Stimulated activated CD4-positive, alpha-beta T cell treated with anti-CD3 and anti-CD28 coated beads, Interleukin-1b, Interleukin-23, amount 100 ng/mL, for 48 hours (primary cell): ENCODE results near the gene ZBTB21.
"Not testable (repeated sequence)": the region's sequence is repeated elsewhere in the genome, so short reads cannot be mapped to it uniquely, and the experiment has no call there.

ENCODE experiments used
- DNase-seq: peaks from one replicate; pipeline ENCODE4 v3.0.0-alpha.2; 2020

Gene ZBTB21

DNA sequence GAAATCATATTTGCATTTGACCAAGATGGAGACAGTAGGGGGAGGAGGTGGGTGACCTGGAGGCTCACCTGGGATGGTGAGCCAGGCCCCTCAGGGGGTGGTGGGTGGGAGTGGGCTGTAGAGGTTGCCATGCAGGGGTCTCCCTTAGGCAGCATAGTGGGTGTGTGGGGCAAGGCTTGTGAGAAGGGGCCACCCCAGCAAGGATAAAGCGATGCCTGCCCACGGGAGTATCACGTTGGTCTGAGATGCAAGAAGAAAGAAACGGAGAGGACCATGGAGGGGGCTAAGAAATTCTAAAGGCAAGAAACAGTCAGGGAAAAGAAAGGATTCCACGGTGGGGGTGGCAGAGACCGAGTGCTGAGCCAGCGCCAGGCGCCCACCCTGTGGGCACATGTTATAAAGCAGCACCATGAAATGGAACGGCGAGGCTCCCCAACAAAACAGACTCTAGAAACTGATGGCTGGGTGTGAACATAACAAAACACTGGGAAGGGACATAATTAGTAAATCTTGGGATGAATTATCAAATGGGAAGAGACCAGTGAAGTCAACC is 44.6 kb downstream of the ZBTB21 start:
- no peak for DNase-seq

DNA sequence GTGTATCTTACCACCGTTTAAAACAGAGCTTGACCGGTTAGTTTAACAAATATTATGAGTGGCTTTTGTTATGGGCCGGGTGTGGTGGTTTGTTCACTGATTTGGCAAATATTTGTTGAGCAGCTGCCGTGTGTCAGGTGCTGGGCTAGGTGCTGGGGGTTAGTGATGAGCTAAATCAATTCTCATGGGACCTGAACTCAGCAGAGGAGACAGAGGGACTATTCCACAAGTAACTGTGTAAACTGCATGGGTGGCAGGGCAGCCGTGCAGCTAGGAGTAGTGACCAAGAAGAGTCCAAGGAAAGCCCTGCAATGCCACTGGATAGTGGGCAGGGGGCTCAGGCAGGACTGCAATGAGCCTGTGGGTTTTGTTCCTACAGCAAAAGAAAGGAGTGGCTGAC is 45.1 kb downstream of the ZBTB21 start:
- no peak for DNase-seq

DNA sequence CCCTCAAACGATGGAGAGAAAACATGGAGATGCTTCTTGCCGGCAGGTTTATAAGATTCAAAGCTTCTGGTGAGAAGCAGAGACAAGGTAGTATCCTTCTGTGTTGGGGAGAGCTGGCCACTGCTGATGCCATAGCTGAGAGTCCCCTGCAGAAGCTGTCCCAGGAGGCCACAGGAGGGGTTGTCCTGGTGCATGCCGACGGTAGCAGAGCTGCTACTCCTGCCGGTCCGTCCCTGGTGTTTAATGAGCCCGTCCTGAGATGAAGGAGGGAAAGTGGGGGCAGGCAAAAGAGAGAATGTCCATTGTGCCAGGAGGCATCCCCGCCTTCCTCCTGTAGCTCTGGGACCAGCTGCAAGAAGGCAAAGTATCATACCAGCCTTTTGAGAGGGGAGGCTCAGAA is 46.0 kb downstream of the ZBTB21 start:
- DNase-seq, result no peak

DNA sequence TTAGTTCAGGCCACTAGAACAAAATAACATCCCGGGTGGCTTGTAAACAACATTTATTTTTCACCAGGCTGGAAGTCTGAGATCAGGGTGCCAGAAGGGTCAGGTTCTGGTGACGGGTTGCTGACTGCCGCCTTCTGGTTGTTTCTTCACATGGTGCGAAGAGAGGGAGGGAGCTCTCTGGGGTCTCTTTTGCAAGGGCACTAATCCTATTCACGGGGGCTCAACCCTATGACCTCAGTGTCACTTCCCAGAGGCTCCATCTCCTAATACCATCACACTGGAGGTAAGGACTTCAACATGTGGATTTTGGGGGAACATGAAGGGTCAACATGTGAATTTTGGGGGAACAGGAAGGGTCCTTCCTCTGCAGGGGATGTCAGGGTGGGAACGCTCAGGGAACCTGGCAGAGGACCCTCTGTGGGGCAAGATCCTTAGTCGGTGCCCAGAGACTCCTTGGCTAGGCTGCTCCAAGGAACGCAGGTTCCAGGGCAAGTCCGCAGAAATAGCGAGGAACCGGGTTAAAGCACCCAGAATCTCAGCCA is 47.7 kb downstream of the ZBTB21 start:
- DNase-seq, result no peak

DNA sequence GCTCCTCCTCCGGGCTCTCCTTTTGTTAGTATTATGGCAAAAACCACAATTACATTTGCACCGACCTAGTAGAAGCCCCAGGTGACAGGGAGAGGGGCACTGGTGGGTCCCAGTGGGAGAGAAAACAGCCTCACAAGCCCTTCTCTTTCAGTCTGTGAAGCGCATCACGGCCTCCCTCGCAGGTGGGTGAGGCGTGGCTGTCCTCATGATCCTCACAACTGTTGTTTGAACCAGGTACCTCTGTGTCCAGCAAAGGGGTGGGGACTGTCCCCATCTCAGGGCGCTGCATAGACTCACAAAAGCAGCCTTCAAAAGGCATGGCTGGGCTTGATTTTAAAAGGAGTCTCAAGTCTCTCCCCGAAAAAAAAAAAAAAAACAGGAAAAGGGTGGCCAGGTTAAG is 48.4 kb downstream of the ZBTB21 start:
- no peak for DNase-seq

DNA sequence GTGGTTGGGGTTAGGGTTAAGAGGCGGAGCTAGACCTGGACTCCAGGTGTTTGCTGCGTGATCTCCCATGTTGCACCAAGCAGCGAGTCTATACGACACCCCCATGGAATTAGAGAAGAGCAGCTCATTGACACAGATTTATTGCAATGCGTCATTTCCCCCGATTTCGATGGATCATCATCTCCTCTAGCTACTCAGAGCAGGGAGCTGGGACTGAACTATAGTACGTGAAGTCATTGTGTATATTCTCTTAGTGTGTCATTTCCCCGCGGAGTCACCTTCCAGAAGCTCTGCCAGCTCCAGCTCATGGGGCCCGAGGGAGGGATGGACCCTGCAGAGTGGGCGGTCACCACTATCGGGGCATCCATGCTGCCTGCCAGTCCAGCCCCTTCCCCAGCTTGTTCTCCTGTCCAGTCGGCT is 48.9 kb downstream of the ZBTB21 start:
- no peak for DNase-seq

DNA sequence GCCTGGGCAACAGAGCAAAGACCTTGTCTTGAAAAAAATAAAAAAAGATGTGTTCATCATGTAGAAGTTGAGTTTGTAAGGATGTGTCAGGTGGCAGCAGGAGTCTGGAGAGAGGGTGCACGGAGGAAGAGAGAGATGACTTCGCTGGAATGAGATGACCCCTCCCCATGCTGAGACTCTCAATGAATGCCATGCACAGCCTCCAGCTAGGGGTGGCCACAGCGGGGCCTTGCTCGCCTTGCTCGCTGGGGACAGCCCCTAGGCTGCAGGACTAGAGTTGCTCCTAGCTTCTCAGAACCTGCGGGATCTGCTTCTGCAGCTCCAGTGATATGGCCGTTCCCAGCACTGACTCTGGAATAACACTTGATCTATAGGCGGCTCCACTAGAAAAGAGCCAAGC is 49.8 kb downstream of the ZBTB21 start:
- DNase-seq, result no peak

DNA sequence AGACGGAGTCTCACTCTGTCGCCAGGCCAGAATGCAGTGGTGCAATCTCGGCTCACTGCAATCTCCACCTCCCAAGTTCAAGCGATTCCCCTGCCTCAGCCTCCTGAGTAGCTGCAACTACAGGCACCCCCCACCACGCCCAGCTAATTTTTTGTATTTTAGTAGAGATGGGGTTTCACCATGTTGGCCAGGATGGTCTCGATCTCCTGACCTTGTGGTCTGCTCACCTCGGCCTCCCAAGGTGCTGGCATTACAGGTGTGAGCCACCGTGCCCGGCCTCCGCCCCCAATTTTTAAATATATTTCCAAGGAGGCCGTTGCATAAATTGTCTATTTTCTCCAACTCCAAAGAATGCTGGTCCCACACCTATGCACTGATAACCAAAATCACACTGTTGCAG is 50.5 kb downstream of the ZBTB21 start:
- not testable (repeated sequence) for DNase-seq

DNA sequence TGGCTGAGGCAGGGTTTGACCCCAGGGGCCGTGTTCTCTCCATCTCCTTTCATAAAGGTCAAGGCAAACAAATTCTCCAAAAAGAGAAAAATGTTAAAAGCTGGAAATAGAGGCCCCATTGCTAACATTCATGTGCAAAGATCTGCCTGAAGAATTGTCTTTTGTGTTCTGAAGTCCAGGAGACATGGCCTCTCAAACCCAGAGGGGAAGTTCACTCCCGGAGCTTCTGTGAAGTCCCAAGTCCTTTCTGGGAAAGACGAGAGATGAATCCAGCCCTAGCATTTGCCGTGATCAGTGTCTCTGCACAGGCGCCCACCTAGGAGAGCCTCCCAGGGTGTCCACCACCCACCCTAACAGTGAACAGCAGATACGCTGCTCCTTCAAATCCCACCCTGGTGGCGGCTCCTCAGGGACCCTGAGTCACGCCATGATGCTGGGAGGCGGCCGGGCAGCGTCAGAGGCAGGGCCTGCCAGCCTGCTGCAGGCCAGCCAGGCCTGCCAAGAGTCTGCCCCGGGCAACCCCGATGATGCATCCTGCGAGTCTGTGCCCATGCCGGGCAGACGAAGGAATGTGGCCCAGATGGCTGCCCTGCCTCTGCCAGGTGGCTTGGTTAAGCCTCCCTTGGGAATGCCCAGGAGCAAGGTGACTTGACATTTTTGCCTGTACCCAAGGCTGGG is 51.1 kb downstream of the ZBTB21 start:
- no peak for DNase-seq

DNA sequence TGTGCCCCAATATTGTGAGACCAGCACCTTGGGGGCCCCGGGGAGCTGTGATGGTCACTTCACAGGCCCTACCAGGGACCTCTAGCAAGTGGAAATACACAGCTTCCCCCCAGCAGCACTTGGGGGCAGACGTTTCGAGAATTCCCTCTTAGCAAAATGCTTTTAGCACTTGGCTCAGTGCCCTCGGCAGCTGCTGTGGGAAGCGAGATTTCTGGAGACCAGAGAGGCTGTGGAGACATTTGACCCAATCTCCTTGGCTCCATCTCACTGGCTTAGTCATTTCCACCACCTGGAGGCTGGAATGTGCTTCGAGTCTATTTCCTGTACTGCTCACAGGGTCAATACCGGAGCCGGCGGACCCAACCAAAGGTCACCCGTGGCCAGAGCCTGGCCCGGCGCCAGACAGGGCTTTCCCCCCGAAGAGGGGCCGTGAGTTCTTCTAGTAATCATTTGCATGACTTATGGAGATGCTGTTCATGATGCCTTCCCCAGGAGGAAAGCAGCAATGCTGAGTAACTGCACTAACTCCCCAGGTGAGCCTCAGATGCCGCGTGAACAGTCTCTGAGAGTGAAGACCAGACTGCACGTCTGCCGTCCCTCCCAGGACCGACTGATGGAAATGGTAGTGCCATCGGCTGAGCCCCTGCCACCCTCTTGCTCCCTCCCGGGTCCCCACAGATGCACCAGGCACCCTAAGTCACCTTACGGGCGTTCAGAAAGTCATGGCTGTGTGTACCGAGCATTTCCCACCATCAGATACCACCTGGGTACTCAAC is 52.0 kb downstream of the ZBTB21 start:
- DNase-seq, result no peak

DNA sequence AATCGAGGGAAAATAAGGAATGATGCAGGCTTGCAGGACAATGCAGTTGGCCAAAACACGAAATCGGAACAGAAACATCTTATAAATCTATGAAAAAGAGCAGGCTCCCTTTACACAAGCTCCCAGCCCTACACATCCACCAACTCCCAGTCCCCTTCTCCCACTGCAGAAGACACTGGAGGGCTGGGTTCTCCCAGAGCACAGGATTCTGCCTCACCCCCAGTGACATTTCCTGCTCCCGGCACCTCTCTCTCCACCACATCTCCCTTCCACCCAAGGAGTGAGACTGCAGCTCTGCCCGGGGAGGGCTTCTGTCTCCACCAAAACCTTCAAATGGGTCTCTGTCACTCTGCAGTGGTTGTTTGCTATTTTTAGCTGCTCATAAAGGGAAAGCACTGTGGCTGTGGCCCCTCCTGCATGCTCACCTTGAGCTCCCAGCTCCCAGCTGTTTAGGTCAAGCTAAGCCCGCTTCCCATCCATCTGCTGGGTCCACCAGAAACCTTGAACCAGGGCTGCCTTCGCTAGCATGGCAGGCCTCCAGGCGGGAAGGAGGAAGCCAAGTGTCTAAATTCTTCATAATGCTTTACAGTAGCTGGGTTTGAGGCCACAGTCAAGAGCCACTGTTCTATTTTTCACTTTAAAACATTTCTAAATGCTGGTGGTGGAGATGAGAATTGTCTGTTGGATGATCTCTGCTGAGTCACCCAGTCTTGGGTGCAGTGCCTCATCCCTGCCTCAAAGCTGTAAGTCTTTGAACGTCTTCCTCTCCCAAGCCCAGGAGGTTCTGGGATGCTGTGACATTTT is 53.0 kb downstream of the ZBTB21 start:
- no peak for DNase-seq

DNA sequence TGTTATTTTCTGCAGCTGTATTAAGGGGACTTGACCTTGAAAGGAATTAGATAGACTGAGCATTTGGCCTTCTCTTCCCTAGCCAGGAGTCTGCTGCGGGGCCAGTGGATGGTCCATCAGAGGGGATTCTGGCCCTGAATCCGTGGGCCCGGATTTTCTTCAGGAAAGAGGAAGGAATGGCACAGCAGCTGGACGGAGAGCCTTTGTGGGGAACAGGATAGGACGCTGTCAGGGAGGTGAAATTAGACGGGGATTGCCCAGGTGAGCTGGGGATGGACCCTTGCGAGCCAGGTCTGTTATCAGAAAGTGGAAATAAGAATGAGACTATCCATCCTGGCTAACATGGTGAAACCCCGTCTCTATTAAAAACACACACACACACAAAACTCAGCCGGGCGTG is 54.6 kb downstream of the ZBTB21 start:
- no peak for DNase-seq

DNA sequence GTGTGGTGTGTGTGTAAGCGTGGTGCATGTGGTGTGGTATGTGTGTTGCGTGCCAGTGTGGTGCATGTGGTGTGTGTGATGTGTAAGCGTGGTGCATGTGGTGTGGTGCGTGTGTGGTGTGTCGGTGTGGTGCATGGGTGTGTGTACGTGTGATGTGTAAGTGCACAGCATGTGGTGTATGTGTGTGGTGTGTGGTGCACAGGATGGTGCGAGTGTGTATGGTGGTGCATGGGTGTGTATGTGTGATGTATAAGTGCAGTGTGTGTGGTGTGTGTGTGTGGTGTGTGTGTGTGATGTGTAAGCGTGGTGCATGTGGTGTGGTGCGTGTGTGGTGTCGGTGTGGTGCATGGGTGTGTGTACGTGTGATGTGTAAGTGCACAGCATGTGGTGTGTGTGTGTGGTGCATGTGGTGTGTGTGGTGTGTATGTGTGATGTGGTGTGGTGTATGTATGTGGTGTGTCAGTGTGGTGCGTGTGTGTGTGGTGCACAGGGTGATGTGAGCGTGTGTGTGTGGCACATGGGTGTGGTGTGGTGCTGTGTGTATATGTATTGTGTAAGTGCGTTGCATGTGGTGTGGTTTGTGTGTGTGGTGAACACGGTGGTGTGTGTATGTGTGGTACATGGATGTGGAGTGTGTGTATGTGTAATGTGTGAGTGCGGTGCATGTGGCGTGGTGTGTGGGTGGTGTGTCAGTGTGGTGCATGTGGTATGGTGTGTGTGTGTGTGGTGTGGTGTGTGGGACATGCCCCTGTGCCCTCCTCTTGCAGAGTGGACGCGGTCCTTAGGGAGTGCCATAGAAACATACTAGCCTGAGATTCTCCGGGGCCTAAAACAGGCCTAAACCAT is 55.3 kb downstream of the ZBTB21 start:
- DNase-seq, result no peak

DNA sequence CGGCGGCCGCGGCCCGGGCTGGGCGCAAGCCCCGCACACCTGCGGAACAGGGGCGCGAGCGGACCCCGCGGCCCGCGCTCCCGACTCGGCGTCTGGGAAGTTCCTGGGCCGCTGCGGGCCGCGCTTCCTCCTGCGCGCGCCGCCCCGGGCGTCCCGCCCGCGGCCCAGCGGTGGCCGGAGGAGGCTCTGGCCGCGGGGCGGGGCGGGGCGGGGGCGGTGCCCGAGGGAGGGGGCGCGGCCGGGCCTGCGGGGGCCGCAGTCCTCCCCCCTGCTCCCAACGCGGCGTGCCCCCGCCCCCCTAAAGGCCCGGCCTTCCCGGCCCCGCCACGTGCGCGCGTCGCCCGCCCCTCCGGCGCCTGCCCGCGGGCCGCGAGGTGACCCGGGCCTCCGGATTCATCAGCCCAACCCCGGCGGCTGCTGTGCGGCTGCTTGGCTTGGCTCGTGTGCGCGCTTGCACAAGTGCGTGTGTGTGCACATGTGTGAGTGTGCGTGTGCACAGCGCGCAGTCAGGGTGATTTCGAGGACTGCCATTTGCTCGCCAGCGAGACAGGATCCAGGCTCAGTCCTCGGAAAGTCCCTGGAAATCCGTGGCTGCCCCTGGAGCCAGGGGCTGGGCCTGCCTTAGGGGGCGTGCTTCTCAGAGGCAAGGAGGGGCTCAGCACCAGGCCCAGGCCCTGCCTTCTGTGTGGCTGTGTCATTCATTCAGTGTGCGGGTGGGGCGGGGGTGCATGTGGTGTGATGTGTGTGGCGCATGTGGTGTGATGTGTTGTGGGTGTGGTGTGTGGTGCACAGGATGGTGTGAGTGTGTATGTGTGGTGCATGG is 56.1 kb downstream of the ZBTB21 start, which contains the start of gene C2CD2:
Gene C2CD2, minus strand, starts transcription at position 188 of the 823 bp plus-strand sequence. CDS start 370 bp downstream, outside the sequence.
- peak; percentile 38 for DNase-seq

DNA sequence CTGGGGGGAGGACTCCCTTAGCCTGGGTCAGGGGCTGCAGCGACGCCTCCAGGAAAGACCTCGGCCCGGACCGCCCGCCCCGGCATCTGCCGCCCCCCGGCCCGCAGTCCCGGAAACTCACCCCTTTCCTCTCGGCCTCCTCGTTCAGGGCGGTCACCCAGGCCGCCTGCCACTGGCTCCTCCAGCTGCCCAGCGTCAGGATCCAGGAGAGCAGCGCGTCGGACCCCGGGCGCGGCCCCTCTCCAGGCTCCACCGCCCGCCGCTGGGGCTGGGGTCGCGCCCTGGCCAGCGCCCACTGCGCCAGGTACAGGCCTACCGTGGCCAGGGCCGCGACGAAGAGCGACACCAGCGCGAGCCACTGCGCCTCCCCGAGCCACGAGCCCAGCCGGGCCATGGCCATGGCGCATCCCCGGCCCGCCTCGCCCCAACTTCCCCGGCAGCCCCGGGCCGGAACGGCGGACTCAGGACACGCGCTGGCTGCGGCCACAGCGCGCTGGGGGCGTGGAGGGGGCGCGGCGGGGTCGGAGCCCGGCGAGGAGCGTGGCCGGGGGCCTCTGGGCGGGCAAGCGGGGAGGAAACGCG is 56.8 kb downstream of the ZBTB21 start:
- DNase-seq, result no peak

DNA sequence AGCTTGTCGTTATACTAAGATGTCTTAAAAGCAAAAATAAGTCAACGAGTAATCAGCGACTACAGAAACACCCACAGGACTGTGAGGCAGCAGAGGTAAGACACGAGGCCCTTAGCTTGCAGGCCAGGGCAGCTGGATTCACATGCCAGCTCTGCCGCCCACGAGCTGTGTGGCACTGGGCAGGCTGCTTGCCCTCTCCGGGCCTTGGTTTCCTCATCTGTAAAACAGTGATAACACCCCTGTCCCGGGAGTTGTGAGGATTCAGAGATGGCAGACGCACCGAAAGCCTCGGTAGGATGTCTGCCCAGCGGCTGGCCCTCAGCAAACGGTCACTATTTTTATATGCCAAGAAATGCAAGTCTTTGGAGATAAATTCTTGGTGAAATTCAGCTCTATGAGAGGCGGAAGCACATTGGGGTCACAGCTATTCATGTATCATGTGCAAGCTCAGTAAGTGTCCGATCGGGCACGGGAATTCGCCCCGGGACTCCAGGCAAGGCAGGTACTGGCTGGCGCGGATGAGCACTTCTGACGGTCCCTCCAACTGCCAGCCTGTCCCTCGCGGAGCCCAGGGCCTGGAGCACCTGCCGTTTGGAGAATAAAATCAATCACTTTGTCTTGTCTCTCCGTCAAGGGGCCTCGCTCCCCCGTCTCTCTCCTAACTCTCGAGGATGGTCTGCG is 57.5 kb downstream of the ZBTB21 start:
- DNase-seq, result no peak

DNA sequence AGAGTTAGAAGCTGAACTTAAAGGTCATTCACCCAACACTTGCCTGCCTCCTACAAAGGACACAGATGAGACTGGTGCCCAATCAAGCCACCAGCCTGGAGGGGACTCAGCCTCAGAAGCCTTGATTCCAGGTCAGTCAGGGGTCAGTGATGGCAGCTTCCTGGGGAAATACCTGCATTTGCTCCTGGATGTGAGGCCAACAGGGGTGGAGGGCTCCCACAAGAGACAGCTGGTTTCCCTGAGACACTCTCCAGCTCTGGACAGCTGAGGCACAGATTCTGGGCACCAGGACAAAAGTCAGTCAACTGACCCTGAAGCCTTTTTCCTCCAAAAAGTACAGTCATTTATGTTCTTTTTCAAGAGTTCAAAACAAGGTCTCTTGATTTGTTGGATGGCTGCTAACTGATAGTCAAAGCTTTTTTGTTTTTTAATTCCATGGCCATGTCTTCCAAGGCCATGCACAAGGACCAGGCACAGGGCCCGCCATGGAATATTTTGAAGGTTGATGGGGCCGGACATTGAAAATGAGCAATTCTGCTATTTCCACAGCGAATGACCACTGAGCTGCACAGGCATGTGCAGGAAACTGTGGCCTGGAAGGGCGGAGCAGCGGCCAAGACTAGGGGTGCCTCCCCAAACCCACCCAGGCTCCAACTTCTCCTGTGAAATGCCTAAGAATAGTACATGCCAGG is 58.1 kb downstream of the ZBTB21 start:
- no peak for DNase-seq

DNA sequence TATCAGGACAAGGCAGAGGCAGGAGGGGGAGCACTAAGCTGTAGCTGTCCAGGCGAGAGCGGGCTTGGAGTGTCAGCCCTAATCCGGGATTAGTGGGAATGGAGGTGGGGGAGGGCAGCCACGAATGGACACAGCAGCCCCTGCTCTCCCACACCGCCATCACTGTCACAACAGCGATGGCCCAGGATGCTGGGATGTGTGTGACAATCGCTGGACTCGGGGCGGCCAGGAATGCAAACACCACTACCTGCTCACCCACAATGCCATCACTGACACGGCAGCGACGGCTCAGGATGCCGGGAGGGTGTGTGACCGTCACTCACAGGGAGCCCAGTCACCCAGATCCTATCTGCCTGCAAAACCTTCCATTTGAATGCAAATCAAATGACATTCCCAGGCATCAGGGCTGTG is 59.2 kb downstream of the ZBTB21 start:
- no peak for DNase-seq

DNA sequence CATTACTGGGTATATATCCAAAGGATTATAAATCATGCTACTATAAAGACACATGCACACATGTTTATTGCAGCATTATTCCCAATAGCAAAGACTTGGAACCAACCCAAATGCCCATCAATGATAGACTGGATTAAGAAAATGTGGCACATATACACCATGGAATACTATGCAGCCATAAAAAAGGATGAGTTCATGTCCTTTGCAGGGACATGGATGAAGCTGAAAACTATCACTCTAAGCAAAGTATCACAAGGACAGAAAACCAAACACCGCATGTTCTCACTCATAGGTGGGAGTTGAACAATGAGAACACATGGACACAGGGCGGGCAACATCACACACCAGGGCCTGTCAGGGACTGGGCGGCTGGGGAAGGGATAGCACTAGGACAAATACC is 60.5 kb downstream of the ZBTB21 start:
- DNase-seq, result not testable (repeated sequence)
